22Rv1 (cell line): ENCODE measurements around the gene CFDP1.

Source experiments
- ZFX ChIP-seq: fragments of 450-650 bp; IDR thresholded peaks from 2 replicates; pipeline ENCODE4 v1.6.1; 2017; ENCODE audit warnings: antibody characterized with exemption, borderline replicate concordance
- TF ChIP-seq, protein P1 (sequence below): fragments of 450-650 bp; IDR thresholded peaks from 2 replicates; pipeline ENCODE4 v1.5.1; 2017; ENCODE audit warnings: mild to moderate bottlenecking

DNA sequence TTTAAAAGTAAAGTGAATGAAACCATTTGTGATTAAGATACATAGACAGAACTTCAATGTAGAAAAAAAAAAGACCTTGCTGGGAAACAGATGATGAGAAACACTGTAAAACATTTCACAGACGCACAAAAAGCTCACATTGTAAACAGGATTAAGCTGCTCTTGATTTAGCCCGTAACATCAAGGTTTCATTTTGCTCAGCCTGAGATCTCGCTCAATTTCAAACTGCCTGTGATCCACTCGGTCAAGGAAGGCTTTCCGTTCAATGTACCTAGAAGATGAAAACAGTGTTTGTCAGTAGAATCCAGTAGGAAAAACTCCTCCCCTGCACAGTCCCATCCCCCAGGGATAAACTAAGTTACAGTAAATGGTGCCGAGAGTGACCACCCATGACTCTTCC, 139.5 kb downstream of the CFDP1 start:
- TF ChIP-seq, protein P1, sequence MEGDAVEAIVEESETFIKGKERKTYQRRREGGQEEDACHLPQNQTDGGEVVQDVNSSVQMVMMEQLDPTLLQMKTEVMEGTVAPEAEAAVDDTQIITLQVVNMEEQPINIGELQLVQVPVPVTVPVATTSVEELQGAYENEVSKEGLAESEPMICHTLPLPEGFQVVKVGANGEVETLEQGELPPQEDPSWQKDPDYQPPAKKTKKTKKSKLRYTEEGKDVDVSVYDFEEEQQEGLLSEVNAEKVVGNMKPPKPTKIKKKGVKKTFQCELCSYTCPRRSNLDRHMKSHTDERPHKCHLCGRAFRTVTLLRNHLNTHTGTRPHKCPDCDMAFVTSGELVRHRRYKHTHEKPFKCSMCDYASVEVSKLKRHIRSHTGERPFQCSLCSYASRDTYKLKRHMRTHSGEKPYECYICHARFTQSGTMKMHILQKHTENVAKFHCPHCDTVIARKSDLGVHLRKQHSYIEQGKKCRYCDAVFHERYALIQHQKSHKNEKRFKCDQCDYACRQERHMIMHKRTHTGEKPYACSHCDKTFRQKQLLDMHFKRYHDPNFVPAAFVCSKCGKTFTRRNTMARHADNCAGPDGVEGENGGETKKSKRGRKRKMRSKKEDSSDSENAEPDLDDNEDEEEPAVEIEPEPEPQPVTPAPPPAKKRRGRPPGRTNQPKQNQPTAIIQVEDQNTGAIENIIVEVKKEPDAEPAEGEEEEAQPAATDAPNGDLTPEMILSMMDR: no peak
- TF ChIP-seq ZFX: no peak
